GM20000 (cell line): ENCODE measurements around the gene SNED1.
"Not testable (repeated sequence)": the region's sequence is repeated elsewhere in the genome, so short reads cannot be mapped to it uniquely, and the experiment has no call there.

Source experiments
- DNase-seq: peaks from one replicate; pipeline ENCODE4 v3.0.0; 2012; ENCODE audit warnings: low spot score
- TF ChIP-seq, protein P1 (sequence below): IDR thresholded peaks from 2 replicates; pipeline ENCODE4 v1.5.1; 2012; ENCODE audit warnings: mild to moderate bottlenecking, control low read depth; ENCODE audit errors: extremely low read depth, missing control alignments

Gene SNED1

DNA sequence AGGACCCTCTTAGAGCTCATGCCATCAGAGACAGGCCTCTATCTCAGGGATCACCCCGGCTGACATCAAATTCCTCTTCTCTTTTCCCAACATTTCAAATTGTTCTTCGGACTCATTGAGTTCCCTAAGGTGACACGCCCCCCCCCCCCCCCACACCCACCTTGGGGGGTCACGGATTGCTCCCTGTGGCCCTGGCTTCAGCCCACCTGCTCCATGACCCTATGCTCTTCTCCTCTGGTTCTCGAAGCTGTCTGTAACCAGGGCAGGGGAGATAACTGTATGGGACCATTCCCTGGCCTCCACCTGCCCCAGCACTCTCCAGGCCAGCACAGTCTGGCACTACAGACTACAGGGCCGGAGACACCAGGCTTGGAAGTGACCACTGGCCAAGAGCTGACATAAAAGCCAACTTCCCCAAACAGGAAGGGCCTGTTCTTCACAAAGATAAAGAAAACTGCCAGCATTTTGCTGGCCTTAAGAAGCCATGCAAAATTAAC is 96.6 kb downstream of the SNED1 start:
- TF ChIP-seq, protein P1, sequence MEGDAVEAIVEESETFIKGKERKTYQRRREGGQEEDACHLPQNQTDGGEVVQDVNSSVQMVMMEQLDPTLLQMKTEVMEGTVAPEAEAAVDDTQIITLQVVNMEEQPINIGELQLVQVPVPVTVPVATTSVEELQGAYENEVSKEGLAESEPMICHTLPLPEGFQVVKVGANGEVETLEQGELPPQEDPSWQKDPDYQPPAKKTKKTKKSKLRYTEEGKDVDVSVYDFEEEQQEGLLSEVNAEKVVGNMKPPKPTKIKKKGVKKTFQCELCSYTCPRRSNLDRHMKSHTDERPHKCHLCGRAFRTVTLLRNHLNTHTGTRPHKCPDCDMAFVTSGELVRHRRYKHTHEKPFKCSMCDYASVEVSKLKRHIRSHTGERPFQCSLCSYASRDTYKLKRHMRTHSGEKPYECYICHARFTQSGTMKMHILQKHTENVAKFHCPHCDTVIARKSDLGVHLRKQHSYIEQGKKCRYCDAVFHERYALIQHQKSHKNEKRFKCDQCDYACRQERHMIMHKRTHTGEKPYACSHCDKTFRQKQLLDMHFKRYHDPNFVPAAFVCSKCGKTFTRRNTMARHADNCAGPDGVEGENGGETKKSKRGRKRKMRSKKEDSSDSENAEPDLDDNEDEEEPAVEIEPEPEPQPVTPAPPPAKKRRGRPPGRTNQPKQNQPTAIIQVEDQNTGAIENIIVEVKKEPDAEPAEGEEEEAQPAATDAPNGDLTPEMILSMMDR, result no peak
- DNase-seq, result no peak

DNA sequence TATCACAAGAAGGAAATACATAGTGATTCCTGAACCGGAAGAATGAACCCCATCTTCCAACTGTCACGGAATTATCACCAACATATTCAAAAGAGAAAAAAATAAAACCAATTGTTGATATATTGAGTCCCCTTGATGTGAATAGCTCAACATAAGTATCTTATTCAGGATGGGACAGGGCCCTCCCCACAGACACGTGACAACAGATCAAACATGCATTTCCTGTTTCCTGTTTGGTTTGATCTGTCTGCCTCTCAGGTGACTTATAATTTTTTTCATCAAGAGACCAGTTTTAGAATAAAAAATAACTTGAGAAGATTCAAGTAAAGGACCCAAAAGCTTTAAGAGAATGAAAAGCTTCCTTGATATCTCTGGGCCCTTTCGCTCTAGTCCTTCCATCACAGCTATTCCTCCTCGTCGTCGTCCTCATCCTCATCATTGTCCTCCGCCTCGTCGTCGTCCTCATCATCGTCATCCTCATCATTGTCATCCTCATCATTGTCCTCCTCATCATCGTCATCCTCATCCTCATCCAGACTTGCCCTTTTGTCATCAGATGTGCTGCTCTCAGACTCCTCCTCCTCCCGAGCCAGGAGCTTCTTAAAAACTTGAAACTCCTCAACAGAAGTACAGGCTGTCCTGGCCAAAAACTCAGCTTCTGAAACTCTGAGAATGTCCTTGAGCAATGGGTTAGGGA is 97.3 kb downstream of the SNED1 start:
- TF ChIP-seq, protein P1, result no peak
- no peak for DNase-seq

DNA sequence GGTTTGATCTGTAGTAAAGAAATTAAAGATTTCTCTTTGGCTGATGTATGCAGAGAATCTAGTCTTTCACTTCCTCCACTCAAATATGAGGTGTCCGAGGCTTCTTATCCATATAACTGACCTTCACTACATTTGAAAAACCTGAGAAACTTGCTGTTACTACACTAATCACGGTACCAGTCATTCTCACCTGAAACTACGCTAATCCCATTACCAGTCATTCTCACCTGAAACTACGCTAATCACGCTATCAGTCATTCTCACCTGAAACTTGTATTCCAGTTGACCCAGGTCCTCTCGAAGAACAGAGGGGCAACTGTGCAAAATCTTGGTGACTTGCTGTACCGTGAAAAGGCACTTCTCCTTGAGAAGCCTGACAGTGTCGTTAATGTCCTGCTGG is 98.6 kb downstream of the SNED1 start:
- TF ChIP-seq, protein P1, result no peak
- DNase-seq, result peak; percentile 34

DNA sequence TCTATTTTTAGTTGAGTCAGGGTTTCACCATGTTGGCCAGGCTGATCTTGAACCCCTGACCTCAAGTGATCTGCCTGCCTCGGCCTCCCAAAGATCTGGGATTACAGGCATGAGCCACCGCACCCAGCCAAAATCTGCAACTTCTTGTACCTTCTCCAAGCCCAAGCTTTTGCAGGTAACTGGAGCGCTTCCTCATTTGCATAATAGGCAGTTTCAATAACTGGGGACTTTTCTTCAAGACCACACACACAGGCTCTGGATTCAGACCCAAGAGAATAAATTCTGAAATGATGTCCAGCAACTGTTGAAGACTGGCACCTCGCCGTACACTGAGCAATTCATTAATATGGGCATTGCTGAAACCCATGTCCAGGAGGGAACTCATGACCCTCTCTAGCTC is 100.8 kb downstream of the SNED1 start:
- TF ChIP-seq, protein P1, result no peak
- DNase-seq, result no peak

DNA sequence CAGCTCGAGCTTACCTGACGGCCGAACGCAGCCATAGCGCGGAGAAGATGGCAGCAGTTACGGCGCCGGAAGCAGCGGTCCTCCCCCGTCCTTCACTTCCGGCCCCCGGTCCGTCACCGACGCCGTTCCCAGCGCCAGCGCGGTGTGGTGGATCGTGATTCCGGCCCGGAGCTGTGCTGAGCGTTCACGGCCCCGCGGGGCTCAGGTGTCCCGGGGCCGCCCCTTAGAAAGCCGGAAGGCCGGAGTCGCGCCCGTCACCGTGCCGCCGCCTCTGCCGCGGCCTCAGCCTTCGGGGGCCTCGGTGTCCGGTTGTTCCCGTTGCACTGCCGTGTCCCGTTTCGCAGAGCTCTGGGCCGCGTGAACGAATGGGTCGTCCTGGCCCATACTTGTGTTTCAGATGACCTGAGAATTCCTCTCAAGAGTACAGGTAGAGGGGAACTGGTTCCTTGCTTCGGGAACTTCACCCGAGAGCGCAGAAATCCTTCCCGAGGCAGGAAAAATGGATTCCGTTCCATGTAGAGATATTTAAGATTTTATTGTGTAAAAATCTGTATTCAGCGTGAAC is 103.9 kb downstream of the SNED1 start, which contains the start of gene MTERF4:
TSS of gene MTERF4 (minus strand) at position 49 of the 565 bp plus-strand sequence. CDS start at position 35, 14 bp downstream.
- TF ChIP-seq, protein P1, result no peak
- DNase-seq, result peak; percentile 90

DNA sequence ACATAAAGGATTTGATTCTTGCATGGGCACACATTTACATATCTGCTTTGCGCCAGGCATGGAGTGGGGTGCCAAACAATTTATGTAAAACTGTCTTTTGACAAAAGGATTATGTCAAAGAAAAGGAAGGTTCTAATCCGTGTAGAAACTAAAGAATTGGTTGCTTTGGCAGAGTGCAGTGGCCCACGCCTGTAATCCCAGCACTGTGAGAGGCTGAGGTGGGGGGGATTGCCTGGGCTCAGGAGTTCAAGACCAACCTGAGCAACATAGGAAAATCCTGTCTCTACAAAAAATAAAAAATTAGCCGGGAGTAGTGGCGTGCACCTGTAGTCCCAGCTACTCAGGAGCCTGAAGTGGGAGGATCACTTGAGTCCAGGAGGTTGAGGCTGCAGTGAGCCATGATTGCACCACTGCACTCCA is 104.8 kb downstream of the SNED1 start:
- DNase-seq, result no peak
- TF ChIP-seq, protein P1, result no peak

DNA sequence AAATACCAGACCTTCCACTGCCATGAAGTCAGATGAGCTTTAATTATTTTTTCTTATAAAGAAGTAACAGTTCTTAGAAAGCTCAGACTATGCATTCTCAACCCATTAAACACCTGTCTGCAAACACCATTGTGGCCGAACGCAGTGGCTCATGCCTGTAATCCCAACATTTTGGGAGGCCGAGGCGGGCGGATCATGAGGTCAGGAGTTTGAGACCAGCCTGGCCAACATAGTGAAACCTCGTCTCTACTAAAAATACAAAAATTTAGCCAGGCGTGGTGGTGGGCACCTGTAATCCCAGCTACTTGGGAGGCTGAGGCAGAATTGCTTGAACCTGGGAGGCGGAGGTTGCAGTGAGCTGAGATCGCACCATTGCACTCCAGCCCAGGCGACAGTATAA is 106.2 kb downstream of the SNED1 start:
- DNase-seq, result not testable (repeated sequence)

DNA sequence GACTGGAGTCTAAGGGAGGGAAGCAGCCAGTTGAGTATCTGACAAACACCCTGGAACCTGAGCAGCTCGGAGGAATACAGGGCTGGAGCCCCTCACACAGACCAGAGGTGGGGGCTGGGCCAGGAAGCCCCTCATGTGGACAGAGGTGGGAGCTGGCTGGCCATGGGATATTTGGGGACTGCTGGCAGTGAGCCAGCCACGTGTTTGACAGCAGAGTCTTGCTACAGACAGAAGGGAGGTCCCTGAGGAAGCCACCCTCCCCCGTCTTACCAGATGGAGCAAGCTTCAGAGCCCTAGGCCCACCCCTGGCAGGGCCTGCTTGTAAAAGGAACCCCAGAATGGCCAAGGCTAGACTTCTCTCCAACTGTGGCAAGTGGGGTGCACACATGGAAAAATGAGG is 107.2 kb downstream of the SNED1 start:
- DNase-seq, result no peak
- TF ChIP-seq, protein P1, result no peak
